Measurements from ENCODE around the gene PRSS22. TPM values are rescaled to one million over a fixed set of nuclear protein-coding genes. Genes with fewer than 3 reads are reported as not detected.

PRSS22 gene
- polyA plus RNA-seq, 1 donor (not counting 4 experiments of a cell fraction or from before 2014, with no cell fraction given), result 2.2 TPM

DNA sequence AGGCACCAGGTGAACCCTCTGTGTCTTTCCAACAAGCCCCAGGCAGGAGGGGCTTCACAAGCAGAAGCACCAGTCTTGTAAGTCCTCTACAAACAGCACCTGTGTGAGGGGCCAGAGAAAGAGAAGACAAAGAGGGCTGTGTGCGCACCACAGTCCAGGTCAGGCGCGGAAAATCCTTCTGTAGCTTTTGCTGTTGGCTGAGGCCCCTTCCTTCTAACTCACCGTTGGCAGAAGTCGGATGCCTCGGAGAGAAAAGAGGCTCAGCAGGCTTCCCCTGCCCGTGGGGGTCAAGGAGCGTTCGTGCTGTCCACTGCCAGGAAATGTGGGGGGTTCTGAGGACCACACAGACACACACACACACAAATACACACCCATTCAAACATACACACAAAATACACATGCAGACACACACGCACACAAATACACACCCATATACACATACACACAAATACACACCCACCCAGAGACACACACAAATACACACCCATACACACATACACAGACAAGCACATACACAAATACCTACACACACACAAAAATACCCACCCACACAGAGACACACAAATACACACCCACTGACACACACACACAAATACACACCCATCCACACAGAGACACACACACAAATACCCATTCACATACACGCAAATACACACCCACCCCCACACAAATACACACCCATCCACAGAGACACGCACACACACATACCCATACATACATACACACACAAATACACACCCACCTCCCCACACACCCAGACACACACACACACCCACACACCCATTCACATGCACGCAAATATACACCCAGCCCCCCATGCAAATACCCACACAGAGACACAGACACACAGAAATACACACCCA is 21.1 kb downstream of the PRSS22 start:
- peak; percentile 56 for FAIRE-seq
- H3K9me1 ChIP-seq (ENCODE audit: control insufficient read depth, extremely low read depth, insufficient read depth, low read length), result no peaks in the 10 kb centered on the region
- no peak overlapping the region for H2AFZ ChIP-seq (ENCODE audit: control insufficient read depth, low read length)
- peak overlapping the region; percentile 63 for H3K4me2 ChIP-seq (ENCODE audit: control insufficient read depth, extremely low read depth, insufficient read depth, low read depth, low read length)
- DNase-seq (ENCODE audit: low read depth, low spot score), result no peak
- H3K9me3 ChIP-seq (ENCODE audit: control insufficient read depth, low read depth, low read length), result no peaks in the 10 kb centered on the region
- H3K4me1 ChIP-seq (ENCODE audit: control insufficient read depth, extremely low read depth, insufficient read depth, low read length), result peaks cover 26% of the 10 kb centered on the region
- no peaks in the 10 kb centered on the region for H3K79me2 ChIP-seq (ENCODE audit: control insufficient read depth, insufficient read depth, low read length)
- H3K9ac ChIP-seq (ENCODE audit: control insufficient read depth, extremely low read depth, insufficient read depth, low read length), result peak overlapping the region; percentile 5
- no peaks in the 10 kb centered on the region for H4K20me1 ChIP-seq (ENCODE audit: control insufficient read depth, extremely low read depth, insufficient read depth, low read length)
- H3K27me3 ChIP-seq (ENCODE audit: control insufficient read depth, extremely low read depth, insufficient read depth, low read length), result peaks cover 15% of the 10 kb centered on the region
- no peak overlapping the region for H3K4me3 ChIP-seq (ENCODE audit: control insufficient read depth in 2 of 3, extremely low read depth in 1 of 3, insufficient read depth in 2 of 3, low read depth in 1 of 3, low read length in 3 of 3)
- H3K27ac ChIP-seq (ENCODE audit: control insufficient read depth, insufficient read depth, low read length), result peak overlapping the region; percentile 37
- dilution Hi-C loops (cut with MboI; ENCODE audit: extremely low pct_ligation_motif_present, low sequenced_read_pairs), result no loop called here
- no peak for TF ChIP-seq EZH2 (IDR thresholded peaks at IDR 0.05; ENCODE audit: low read length)
- TF ChIP-seq, protein P1, sequence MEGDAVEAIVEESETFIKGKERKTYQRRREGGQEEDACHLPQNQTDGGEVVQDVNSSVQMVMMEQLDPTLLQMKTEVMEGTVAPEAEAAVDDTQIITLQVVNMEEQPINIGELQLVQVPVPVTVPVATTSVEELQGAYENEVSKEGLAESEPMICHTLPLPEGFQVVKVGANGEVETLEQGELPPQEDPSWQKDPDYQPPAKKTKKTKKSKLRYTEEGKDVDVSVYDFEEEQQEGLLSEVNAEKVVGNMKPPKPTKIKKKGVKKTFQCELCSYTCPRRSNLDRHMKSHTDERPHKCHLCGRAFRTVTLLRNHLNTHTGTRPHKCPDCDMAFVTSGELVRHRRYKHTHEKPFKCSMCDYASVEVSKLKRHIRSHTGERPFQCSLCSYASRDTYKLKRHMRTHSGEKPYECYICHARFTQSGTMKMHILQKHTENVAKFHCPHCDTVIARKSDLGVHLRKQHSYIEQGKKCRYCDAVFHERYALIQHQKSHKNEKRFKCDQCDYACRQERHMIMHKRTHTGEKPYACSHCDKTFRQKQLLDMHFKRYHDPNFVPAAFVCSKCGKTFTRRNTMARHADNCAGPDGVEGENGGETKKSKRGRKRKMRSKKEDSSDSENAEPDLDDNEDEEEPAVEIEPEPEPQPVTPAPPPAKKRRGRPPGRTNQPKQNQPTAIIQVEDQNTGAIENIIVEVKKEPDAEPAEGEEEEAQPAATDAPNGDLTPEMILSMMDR (optimal IDR thresholded peaks at IDR 0.05 in 1 of 3, IDR thresholded peaks at IDR 0.05 in 1 of 3, conservative IDR thresholded peaks at IDR 0.05 in 1 of 3; ENCODE audit: extremely low read depth in 1 of 3, insufficient read depth in 2 of 3, low read length in 3 of 3), result no peak
- no peaks in the 10 kb centered on the region for H3K36me3 ChIP-seq (ENCODE audit: control insufficient read depth in 2 of 2, extremely low read depth in 1 of 2, insufficient read depth in 2 of 2, low read length in 2 of 2)

DNA sequence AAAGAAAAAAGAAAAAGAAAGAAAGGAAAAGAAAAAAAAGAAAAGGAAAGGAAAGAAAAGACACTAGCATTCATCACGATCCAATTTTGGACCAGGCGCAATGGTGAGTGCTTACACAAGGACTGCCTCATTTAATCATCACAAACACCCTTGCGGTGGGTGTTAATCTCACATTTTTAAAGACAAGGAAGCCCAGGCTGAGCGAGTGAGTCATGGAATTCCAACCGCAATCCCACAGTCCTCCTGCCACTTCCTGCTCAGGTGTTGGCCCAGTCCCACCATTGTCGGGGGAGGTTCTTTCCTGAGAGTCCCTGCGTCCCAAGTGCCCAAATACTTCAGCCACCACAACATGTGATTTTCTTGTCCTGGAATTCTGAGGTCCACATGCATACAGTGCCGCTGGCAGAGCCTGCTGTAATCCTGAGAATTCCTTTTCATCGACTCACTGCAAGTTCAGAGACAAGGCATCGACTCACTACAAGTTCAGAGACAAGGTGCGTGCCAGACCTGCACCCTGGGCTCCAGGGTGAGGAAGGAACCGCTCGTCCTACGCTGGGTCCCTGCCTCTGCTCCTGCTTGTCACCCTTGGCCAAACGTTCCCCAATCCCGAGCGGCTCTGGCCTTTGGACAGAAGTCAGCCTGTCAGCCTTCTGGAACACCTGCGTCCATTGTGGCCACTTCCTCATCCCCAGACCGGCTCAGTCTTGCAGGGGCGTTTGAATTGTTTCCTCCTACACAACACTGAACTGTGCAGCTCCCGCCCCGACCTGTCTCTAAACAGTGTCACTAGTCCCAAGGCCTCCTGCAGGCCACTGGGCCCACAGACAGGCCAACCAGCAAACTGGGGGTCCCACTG is 22.1 kb downstream of the PRSS22 start:
- Histone ChIP-seq H3K36me3 (ENCODE audit: control insufficient read depth in 2 of 2, extremely low read depth in 1 of 2, insufficient read depth in 2 of 2, low read length in 2 of 2) (no peaks in the 10 kb centered on the region), H3K4me3 (ENCODE audit: control insufficient read depth in 2 of 3, extremely low read depth in 1 of 3, insufficient read depth in 2 of 3, low read depth in 1 of 3, low read length in 3 of 3) (peak overlapping the region in 1 of 3 experiments; percentile 6), H3K9me3 (ENCODE audit: control insufficient read depth, low read depth, low read length) (no peaks in the 10 kb centered on the region), H3K4me1 (ENCODE audit: control insufficient read depth, extremely low read depth, insufficient read depth, low read length) (peaks cover 26% of the 10 kb centered on the region), H2AFZ (ENCODE audit: control insufficient read depth, low read length) (peak overlapping the region; percentile 3), H3K9me1 (ENCODE audit: control insufficient read depth, extremely low read depth, insufficient read depth, low read length) (no peaks in the 10 kb centered on the region), H3K4me2 (ENCODE audit: control insufficient read depth, extremely low read depth, insufficient read depth, low read depth, low read length) (peak overlapping the region; percentile 63), H3K79me2 (ENCODE audit: control insufficient read depth, insufficient read depth, low read length) (no peaks in the 10 kb centered on the region), H3K27me3 (ENCODE audit: control insufficient read depth, extremely low read depth, insufficient read depth, low read length) (peaks cover 25% of the 10 kb centered on the region), H3K27ac (ENCODE audit: control insufficient read depth, insufficient read depth, low read length) (peak overlapping the region; percentile 37), H4K20me1 (ENCODE audit: control insufficient read depth, extremely low read depth, insufficient read depth, low read length) (no peaks in the 10 kb centered on the region), H3K9ac (ENCODE audit: control insufficient read depth, extremely low read depth, insufficient read depth, low read length) (peak overlapping the region; percentile 5)
- dilution Hi-C loops (cut with MboI; ENCODE audit: extremely low pct_ligation_motif_present, low sequenced_read_pairs), result no loop called here
- TF ChIP-seq EZH2 (IDR thresholded peaks at IDR 0.05; ENCODE audit: low read length), result no peak
- TF ChIP-seq, protein P1 (optimal IDR thresholded peaks at IDR 0.05 in 1 of 3, IDR thresholded peaks at IDR 0.05 in 1 of 3, conservative IDR thresholded peaks at IDR 0.05 in 1 of 3; ENCODE audit: extremely low read depth in 1 of 3, insufficient read depth in 2 of 3, low read length in 3 of 3), result peak in 1 of 3 experiments; percentile 13
- DNase-seq (ENCODE audit: low read depth, low spot score) (peak; percentile 98), FAIRE-seq (peak; percentile 100)
